H1 (cell line): ENCODE data around the gene ARL2. TPM values are rescaled to one million over a fixed set of nuclear protein-coding genes. Genes with fewer than 3 reads are reported as not detected.

Experiments used
- CTCF ChIP-seq, 3 experiments: IDR thresholded peaks; 1 replicate in 2 of 3; 2 replicates in 1 of 3; pipeline versions ENCODE4 v1.5.1 to v1.6.1; 2011; ENCODE audit warnings: low read length in 3 of 3, mild to moderate bottlenecking in 3 of 3, inconsistent platforms in 2 of 3, low read depth in 1 of 3, moderate library complexity in 1 of 3; ENCODE audit not compliant: insufficient read depth in 1 of 3; ENCODE audit errors: control extremely low read depth in 1 of 3
- GABPA ChIP-seq: IDR thresholded peaks from 2 replicates; pipeline ENCODE4 v1.6.1; 2011; ENCODE audit warnings: mild to moderate bottlenecking, low read length, moderate library complexity, borderline replicate concordance; ENCODE audit not compliant: insufficient read depth
- JUN ChIP-seq: IDR thresholded peaks from 2 replicates; pipeline ENCODE4 v1.6.1; 2011; ENCODE audit warnings: low read depth, mild to moderate bottlenecking, improper control_type of control experiment, low read length
- RFX5 ChIP-seq: IDR thresholded peaks from 2 replicates; pipeline ENCODE4 v1.6.1; 2011; ENCODE audit warnings: low read depth, low read length, improper control_type of control experiment, borderline replicate concordance
- polyA plus RNA-seq, 7 experiments: library from polyadenylated mRNA; depleted of rRNA in 3 of 7; stranded (reverse) in 5 of 7; unstranded in 2 of 7; fragments of >200 nt in 5 of 7; fragments of 200-250 nt in 2 of 7; gene quantifications; 1 replicate in 5 of 7; 2 replicates in 1 of 7; 4 replicates in 1 of 7; pipeline versions ENCODE4 v1.2.1 to v1.2.3, GENCODE V29; 2011 to 2013; ENCODE audit warnings: missing spikeins in 2 of 7, mixed read lengths in 2 of 7
- total RNA-seq: library from RNA; stranded (reverse); fragmentation: NEBNext Ultra II Directional; extraction: Animal tissue kit (Norgen Biotek cat#: 25700); gene quantifications from 2 replicates; pipeline ENCODE4 v1.2.1, GENCODE V29; 2021

The ARL2 gene
- total and polyA plus RNA-seq, 2 of the 8 experiments (the other 6 are each of a cell fraction or from before 2014, with no cell fraction given) = 186 to 535 TPM

GRCh38 chr11:65035579-65035978, 21.6 kb downstream of the ARL2 start (continued):
- TF ChIP-seq JUN = no peak
- no peak for TF ChIP-seq GABPA
- TF ChIP-seq CTCF (IDR thresholded peaks at IDR 0.05; ENCODE audit: control extremely low read depth in 1 of 3, insufficient read depth in 1 of 3, low read depth in 1 of 3, low read length in 3 of 3) = no peak
- TF ChIP-seq RFX5 = no peak
